NCI-H2196 (cell line): ENCODE measurements around the gene STIL.
"Not testable (repeated sequence)": the region's sequence is repeated elsewhere in the genome, so short reads cannot be mapped to it uniquely, and the experiment has no call there.

Experiments
- DNase-seq: peaks from one replicate; lab custom pipeline; 2025; ENCODE audit not compliant: unreplicated experiment; lab: John Stamatoyannopoulos, UW

STIL gene

DNA sequence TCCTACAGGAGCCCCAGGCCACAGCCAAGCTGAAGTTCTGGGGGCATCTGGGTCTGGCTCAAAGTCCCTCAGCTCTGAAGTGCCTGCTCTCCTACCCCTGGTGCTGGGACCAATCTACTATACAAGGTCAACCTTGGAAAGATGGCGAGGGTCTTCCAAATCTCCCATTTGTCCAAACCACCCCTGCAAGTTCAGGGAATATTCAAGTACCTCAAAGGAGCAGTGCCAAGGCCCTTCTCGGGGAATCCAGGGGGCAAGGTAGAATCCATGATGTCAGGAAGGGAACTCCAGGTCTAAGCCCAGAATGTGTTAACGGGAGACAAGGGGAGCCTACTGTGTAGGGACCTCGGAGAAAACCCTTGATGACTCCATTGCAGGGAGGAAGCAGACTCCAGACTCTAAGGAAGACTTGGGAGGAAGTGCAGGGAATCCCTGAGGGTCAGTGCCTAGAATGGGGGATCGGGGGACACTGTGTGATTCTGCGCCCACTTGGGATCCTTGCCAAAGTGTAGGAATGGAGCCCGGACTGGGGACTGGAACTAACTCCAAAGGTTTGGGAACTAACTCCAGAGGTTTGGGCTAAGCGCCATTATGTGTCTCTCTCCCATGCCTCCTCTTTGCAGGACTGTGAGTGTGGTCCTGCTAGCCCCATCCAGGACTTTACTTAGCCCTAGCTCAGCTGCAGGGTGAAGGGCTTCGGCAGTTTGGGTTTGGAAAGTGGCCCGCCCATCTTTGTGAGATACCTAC lies 90.6 kb downstream of the STIL start:
- DNase-seq: no peak

GRCh38 chr1:47222476-47222875 lies 91.5 kb downstream of the STIL start:
- no peak for DNase-seq

DNA sequence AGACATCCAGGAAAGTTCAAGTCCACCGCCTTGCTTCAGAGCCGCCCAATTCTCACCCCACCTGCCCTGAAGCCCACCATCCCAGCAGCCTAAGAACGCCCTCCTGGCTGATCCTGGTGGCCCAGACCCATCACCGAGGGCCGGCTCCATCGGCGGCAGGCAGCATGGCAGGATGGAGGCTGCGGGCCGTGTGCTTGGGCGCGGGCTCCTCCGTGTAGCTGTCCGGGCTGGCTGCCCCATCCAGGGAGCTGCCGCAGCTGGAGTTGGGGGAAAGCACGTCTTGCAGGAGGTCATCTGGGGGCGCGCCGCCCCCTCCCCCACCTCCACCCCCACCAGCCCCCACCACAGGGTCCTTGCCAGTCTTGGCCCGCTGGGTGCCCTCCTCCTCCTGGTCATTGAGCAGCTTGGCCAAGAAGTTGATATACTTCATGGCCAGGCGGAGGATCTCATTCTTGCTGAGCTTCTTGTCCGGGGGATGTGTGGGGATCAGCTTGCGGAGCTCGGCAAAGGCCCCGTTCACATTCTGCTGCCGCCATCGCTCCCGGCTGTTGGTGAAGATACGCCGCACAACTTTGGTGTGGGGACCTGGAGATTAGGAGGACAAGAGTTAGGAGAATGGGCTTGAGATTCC lies 94.2 kb downstream of the STIL start:
- DNase-seq: no peak

- DNase-seq: no peak
Observed at GRCh38 chr1:47219001-47219400, 94.9 kb downstream of the STIL start.

DNA sequence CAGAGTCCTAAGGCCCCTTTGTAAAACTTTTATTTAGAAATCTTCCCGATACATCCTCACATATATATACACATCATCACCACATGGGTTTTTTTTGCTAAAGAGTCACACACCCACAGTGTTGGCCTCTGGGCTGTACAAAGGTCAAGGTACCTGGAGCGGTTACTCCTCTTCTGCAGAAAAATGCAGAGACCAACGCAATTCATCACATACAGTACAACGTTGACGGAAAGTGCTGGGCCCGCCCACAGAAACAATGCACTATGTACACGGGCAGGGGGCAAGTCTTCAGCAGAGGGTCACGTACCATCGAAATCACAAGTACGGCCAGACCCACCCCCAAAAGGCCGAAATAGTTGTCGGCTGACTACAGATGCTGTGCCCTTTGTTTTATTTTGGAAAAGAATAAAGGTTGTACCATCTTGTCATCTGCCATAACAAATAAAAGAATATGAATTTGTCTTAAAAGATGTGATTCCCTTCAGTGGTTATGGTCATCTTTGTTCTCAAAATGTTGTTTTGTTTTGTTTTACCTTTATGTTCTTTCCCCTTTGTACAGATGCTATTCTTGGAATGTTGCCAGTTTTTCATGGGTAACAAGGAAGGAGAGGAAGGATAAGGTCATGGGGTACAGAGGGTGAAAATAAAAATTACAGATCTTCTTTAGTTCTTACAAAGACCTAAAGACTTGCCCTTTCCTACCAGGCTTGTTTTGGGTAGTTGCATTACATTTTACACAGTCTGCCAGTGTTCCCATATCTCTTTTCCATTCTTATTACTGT lies 97.5 kb downstream of the STIL start:
- no peak for DNase-seq

DNA sequence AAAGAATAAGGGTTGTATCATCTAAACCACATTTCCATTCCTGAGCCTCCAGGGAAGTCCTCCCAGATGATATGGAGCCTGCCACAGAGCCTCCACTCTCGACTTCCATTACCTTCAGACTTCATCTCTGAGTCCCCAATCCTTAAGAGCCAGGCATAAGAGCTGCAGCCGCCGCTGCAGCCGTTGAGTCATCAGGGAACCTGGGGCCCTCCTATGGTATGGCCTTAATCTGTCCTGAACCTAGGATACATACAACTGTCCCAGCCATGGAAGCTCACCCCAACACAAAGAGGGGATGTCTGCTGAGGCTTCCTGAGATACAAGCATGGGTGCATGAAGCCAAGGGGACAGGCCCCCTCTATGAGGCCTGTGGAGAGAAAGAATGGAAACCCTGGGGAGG lies 98.2 kb downstream of the STIL start:
- DNase-seq: no peak

DNA sequence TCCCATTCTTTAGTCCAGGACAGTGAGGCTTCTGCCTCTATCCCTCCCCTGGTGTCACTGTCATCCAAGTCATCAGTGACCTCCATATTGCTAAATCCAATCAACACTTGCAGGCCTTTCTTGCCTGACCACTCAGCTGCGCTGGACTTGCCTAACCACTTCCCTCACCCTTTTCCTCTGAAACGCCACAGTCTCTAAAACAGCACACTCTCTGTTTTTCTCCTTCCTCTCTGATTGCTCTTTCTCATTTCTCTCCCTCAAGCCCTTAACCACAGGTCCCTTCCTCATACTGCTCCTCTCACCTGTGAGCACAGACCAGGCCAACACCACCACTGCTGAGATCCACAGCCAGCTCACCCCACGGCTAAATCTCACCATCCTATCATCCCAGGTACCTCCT lies 99.4 kb downstream of the STIL start:
- DNase-seq: no peak

DNA sequence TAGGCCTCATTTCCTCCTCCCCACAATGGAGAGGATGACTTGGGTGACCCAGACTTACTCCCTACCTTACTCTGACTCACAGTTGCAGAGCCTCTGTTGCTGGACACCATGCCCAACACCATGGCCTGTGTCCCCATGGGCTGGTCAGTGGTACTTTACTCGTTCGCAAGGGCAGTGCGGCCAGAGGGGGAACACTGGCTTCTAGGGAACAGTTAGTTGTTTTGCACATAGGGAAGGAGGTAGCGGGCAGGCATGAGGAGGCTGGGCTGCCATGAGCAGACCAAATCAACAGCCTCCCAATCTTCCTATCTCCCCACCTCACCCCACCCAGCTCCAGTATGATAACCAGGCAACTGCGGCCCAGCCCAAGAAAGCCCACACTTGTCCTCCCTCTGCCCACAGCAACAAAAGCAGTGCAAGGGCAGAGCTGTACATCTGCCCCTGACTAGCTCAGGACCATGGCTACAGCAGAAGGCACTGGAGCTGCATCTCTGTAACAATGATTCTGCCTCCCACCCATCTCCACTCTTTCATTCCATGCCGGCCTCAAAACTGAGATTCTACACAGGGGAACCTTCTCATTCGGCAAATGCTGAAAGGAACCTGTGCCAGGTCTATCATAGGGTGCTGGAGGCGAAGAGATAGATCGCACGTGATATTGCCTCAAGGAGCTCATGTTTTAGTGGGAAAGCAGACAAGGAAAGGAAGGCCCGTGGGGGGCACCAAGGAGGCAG lies 100.5 kb downstream of the STIL start:
- no peak for DNase-seq

GRCh38 chr1:47212636-47213229 lies 101.2 kb downstream of the STIL start:
- no peak for DNase-seq

GRCh38 chr1:47211796-47212269 lies 102.1 kb downstream of the STIL start:
- DNase-seq: no peak

- no peak for DNase-seq
Observed at GRCh38 chr1:47210666-47211065, 103.3 kb downstream of the STIL start.

DNA sequence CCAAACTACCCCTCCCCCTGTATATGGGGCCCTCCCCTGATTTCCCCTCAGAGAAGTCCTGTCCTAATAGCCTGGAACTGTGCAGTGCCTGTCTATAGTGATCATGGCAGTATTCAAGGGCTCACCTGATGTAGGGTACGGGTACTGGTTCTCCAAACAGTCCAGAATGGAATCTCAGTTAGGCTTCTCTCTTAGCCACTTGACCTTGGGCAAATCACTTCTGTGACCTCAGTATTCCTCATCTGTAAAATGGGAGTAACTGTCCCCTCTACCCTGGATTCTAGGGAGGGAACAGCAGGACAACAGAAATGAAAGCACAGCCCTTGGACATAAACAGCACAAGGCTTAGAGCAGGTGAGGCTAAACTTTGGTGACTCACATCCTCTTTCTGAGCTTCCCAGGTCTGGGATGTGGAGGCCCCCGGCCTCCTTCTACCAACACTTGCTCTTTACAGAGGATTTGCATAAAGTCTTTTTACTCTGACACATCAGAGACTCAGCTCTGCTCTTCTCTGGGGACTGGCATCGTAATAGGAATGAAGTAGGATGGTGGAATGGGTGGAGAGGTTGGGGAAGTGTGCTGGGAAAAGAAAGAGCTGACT lies 104.1 kb downstream of the STIL start:
- DNase-seq: no peak

DNA sequence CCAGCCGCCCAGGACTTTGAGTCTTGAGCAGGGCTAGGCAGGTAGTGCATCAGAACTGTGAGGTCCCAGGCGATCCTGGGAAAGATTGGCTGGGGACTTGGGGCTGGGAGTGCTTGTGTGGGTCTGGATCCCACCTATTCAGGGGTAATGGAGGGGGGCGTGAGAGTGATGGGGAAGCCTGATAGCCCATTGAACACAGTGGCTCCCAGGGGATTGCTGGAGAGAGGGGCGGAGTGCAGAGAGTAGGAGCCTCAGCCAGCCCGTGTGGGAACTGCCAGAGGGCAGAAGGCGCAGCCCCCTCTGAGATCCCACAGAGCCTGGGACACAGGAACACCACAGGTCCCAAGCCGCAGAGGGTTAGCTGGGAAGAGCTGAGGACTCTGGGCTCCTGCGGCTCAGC lies 104.9 kb downstream of the STIL start:
- no peak for DNase-seq

DNA sequence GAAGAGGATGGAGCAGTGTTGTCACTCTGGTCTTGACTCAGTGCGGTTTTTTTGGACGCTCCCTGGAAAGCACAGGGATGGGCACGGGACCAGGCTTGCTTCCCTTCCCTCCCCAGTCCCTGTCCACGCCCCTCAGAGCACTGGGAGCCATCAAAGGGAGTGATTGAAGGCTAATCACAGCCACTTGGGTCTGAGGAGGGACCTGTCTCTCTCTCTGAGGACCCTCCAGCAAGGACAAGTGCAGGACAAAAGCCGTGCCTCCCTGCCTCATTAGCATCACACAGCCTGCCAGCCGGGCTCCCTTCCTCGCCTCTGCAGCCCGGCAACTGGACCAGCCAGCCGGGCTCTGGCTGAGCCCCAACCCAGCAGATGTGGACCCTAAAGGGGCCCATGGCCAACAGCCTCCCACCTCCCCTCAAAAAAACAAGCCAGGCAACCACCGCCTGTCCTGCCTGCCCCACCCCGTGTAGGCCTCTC lies 105.5 kb downstream of the STIL start:
- no peak for DNase-seq

DNA sequence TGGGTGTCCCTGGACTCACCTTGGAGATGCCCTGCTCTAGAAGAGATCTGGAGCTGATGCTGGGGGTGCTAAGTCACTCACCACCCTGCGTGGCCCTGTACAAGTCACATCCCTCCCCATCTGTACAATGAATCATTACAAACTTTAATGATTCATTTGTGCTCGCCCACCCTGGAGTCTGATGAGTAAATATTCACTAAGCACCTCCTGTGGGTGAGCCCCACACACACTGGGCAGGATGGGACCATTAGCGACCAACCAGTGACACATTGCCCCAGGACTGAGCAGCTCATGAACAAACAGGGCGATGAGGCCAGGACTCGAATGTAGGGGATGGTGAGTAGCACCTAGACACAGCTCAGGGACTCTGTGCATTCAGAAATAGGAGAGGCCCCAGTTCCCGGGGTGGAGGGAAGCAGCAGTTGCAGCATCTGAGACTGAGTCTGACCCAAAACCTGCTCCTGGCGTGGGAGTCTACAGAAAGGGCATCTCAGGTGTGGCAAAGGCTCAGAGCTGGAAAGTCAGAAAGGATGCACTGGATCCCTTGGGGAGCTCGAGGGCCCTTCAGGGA lies 106.1 kb downstream of the STIL start:
- no peak for DNase-seq

- DNase-seq: no peak
Observed at GRCh38 chr1:47205918-47206317, 108.0 kb downstream of the STIL start.

- not testable (repeated sequence) for DNase-seq
Observed at GRCh38 chr1:47203504-47203903, 110.4 kb downstream of the STIL start.

GRCh38 chr1:47201179-47201578 lies 112.8 kb downstream of the STIL start:
- no peak for DNase-seq
